ENCODE measurements around the gene PCBP3.
"Not testable (repeated sequence)": the region's sequence is repeated elsewhere in the genome, so short reads cannot be mapped to it uniquely, and the experiment has no call there.

The PCBP3 gene

DNA sequence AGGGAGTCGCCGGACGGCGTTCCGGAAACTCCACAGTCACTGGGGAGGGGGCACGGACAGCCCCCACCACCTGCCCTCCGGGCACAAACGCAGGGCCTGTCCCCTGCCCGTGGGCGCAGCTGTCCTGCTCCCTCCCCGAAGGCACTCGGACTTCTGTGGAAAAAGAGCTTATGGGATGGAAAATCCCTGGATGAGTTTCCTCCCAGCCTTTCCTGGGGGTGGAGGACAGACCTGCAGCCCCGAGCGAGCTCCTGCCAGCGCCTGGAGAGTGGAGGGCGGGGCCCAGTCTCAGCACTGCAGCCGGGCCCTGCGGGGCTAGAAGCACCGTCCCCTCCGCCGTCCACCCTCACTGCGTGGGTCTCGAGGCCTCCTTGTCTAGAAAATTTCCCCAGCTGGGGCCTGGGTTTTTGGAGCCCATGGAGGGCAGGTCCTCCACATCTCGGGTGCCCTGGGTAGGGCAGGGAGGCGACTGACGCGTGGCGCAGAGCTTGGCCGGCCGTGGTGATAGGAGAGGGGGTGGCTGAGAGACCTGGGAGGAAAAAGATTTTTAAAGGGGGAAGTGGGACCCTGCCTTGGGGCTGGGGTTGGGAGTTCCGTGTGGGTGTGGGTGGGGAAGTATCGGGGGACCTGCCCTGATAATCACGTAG lies 331.6 kb downstream of the PCBP3 start:
- no peak for DNase-seq

DNA sequence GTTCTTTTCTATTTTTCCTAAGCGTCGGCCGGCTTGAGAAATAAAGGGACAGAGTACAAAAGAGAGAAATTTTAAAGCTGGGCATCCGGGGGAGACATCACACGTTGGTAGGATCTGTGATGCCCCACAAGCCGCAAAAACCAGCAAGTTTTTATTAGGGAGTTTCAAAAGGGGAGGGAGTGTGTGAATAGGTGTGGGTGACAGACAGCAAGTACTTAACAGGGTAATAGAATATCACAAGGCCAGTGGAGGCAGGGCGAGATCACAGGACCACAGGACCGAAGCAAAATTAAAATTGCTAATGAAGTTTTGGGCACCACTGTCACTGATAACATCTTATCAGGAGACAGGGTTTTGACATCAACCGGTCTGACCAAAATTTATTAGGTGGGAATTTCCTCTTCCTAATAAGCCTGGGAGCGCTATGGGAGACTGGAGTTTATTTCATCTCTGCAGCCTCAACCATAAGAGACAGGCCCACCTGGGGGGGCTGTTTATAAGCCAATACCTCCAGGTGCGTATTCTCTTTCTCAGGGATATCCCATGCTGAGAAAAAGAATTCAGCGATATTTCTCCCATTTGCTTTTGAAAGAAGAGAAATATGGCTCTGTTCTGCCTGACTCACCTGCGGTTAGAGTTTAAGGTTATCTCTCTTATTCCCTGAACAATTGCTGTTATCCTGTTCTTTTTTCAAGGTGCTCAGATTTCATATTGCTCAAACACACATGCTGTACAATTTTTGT lies 332.3 kb downstream of the PCBP3 start:
- not testable (repeated sequence) for DNase-seq

DNA sequence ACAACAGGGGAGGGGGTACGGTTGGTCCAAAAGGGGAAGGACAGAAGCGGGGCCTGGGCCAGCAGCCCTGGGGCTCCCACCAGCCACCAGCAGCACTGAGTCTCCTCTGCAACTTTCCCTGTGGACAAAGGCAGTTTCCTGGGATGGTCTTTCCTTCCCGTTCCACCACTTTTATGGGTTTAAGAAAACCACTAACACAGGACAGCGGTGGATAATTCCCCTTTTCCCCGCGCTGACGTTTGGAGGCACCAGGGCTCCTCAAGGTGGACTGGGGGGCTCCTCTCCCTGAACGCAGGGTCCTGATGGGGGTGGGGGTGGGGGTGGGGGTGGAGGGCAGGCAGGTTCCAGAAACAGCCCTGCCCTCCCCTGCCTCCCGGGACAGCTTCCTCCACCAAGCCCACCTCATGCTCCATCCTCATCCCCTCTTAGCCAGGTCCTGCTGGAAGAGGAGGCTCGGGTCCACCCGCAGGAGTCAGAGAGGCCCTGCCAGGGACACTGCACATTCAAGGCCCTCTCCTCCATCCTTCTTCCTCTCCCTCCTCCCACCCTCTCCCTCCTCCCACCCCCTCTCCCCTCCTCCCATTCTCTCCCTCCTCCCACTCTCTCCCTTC lies 333.3 kb downstream of the PCBP3 start:
- DNase-seq: no peak

DNA sequence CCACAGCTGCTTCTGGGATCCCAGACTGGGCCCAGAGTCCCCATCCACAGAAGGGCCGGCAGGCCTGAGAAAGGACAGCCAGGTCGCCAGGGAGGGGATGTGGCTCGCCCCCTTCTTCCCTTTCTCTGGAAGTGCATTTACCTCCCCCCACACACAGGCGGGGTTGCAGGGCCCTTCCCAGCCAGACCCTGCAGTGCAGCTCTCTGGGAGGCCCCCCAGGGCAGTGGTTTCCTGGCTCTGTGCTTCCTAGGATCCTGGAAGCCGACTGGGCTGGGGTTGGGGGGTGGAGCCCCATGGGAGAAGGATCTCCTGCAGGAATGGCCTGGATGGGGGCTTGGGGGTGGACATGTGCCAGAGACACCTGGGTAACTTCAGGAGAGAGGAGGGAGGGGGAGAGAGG lies 333.9 kb downstream of the PCBP3 start:
- DNase-seq: no peak

DNA sequence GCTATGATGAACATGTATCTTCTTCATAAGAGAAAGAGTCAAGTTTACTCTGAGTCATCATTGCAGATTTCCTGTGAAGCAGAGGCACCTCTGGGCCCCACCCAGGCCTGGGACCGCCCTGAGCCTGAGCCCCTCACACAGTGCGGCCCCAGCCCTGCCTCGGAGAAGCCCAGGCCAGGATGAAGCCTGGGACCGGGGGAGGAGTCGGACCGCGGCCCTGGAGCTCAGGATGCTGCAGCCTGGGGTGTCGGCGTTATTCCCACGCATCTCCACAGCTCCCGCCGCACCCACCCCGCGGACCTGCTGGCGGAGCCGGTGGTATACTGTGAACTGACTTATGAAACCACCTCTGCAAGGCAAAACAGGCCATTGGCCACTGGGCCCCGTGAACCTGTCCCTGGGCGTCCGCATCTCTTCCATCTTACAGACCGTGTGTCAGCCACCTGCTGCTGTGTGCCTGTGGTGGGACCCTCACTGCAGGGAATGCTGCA lies 335.7 kb downstream of the PCBP3 start:
- DNase-seq: no peak

DNA sequence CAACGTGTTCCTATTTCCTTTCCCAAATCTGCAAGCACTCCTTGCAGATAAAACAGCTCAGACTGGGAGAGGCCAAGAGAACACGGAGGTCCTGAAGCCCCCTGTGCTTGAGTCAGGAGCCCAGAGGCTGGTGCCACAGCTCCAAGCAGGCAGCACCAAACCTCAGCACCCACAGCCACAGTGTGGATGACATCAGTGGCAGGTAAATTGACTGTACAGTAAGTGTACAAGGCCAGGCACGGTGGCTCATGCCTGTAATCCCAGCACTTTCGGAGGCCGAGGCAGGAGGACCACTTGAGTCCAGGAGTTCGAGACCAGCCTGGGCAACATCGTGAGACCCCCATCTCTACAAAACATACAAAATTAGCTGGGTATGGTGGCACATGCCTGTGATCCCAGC lies 336.1 kb downstream of the PCBP3 start:
- DNase-seq: no peak

DNA sequence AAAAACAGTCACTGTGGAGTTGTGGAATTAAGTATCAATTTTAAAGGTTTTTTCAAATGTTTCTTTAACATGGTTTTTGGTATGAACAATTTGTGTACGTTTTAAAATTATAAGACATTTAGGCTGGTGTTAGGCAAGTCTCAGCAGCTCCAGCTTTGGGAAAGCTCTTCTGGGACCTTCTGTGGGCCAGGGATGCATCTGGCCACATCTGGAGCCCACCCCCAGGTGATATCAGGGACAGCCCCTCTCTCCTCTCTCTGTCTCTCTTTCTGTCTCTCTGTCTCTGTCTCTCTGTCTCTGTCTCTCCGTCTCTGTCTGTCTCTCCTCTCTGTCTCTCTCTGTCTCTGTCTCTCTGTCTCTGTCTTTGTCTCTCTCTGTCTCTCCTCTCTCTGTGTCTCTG lies 336.7 kb downstream of the PCBP3 start:
- DNase-seq: no peak

DNA sequence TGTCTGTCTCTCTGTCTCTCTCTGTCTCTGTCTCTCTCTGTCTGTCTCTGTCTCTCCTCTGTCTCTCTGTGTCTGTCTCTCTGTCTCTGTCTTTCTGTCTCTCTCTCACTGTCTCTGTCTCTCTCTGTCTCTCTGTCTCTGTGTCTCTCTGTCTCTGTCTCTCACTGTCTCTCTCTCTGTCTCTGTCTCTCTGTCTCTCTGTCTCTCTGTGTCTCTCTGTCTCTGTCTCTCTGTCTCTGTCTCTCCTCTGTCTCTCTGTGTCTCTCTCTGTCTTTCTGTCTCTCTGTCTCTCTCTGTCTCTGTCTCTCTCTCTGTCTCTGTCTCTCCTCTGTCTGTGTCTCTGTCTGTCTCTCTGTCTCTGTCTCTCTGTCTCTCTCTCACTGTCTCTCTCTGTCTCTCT lies 337.2 kb downstream of the PCBP3 start:
- no peak for DNase-seq

DNA sequence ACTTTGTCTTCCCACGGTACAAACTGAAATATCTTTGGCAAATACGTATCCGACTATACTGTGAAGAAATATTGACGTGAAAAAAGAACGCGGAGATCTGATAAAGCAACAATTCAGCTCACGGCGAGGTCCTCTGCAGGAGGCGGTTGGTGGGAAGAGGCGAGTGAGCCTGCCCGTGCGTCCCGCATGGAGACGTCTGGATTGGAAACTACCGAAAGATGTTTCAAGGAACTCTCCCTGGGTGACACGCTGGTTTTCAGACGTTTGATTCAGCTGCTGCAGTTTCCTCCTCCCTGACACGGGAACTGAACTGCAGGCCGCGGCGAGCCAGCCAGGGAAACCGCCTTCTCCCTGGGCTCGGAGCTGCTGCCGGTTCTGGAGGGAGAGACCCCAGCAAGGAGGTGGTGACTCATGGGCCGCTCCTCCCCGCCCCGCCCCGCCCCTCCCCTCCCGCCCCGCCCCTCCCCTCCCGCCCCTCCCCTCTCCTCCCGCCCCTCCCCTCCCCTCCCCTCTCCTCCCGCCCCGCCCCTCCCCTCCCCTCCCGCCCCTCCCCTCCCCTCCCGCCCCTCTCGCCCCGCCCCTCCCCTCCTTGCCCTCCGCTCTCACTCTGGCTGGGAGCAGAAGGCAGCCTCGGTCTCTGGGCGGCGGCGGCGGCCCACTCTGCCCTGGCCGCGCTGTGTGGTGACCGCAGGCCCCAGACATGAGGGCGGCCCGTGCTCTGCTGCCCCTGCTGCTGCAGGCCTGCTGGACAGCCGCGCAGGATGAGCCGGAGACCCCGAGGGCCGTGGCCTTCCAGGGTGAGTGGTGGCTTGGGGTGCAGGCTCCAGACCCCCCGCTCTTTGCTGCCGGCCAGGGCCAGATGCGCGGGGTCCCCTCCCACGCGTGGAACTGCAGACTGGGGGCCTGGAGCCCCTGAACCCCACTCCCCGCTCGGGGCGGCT lies 337.9 kb downstream of the PCBP3 start, which contains the start of gene COL6A1:
Gene COL6A1, plus strand, starts transcription at position 620 of the 941 bp plus-strand sequence. Its CDS starts 81 bp downstream, at position 701.
- peak; percentile 55 to 64 for DNase-seq

DNA sequence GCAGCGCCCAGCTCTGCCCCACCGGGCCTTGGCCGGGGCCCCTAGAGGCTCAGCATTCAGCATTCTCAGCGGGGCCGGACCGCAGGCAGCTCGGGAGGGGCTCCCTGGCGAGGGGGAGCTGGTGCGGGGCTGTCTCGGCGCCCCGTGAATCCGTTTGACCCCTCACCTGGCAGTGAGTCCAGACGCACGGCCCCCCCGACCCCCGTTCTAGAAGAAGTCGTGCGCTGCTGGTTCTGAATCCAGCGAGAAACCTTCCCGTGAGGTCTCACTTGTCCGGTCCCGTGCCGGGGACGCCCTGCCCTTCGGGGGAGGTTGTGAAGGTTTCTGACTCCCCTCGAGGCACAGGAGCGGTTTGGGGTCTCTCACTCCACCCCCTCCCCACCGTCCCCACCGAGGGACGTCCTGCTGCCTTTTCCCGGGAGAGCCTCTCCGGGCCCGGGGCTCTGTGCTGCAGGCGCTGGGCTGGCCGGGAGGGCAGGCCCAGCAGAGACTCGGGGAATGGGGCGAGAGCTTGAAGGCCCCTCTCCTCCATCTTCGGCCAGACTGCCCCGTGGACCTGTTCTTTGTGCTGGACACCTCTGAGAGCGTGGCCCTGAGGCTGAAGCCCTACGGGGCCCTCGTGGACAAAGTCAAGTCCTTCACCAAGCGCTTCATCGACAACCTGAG lies 338.7 kb downstream of the PCBP3 start:
- no peak for DNase-seq

DNA sequence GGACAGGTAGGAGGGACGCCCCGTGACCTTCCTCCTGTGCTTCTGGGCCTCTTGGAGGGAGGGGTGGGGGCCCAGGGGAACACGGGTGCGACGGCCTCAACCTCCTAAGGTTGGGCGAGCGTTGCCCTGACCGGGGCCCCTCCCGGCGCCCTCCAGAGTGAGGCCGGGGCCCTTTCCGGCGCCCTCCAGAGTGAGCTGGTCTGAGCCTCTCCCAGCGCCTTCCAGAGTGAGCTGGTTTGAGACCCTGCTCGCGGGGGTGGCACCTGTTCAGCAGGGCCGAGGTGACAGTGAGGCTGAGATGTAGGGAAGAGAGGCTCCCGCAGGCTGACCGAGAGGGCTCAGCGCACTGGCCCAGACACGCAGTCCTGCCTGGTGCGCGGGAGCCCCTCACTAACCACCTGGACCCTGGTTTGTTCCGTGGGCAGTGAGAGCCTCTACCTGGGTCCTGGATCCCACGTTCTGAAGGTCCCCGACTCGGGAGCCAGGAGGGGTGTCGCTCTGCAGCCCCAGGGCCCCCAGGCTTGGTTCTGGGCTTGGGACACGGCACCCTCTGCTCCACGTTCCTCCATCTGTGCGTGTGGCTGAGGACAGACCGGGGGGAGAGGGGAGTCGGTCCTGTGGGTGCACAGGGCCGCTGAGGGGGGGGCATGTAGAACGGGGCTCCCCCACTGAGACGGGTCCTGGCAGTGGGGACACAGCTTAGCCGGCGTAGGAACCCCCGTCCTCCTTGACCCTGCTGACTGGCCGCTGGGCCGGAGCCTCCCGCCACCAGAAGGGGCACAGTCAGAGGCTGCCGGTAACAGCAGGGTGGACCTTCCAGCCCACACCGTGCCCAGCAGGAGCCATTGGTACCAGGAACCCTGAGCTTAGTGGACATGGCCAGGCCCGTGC lies 339.5 kb downstream of the PCBP3 start:
- DNase-seq: no peak

DNA sequence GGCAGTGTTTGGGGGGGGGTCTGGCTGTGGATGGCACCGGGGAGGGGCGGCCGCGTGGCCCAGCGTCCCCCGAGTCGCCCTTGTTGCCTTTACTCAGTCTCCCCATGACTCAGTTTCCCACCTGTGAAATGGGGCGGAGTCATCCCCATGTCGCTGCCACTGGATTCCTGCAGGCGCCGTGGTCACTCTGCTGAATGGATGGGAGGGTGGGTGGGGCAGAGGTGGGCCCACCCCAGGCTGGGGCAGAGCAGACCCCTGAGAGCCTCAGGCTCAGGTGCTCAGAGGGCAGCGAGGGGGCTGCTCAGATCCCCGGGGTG lies 340.1 kb downstream of the PCBP3 start:
- no peak for DNase-seq

DNA sequence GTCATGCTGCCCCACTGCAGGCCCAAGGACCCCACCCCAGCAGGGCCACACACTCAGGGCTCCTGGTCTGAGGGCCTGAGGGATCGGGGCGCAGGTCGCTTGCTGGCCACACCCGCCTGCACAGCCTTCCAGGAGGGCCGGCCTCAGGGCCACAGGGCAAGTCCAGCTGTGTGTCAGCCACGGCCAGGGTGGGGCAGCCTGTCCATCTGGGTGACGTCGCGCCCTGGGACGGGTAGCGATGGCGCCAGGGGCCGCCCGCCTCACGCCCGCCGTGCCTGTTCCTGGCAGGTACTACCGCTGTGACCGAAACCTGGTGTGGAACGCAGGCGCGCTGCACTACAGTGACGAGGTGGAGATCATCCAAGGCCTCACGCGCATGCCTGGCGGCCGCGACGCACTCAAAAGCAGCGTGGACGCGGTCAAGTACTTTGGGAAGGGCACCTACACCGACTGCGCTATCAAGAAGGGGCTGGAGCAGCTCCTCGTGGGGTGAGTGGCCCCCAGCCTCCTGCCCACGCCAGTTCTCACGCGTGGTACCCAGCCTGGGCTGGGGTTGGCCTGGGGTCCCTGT lies 340.5 kb downstream of the PCBP3 start:
- no peak for DNase-seq

DNA sequence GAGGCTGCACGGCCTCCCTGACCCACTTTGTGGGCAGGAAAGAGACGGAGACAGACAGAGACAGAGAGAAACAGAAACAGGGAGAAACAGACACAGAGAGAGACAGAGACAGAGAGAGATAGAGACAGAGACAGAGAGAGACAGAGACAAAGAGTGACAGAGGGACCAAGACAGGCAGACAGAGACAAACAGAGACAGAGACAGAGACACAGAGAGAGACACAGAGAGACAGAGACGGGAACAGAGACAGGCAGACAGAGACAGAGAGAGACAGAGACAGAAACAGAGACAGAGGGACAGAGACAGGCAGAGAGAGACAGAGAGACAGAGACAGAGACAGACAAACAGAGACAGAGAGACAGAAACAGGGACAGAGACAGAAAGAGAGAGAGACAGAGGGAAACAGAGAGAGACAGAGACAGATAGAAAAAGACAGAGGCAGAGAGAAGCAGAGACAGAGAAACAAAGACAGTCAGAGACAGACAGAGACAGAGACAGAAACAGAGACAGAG lies 341.1 kb downstream of the PCBP3 start:
- DNase-seq: no peak

DNA sequence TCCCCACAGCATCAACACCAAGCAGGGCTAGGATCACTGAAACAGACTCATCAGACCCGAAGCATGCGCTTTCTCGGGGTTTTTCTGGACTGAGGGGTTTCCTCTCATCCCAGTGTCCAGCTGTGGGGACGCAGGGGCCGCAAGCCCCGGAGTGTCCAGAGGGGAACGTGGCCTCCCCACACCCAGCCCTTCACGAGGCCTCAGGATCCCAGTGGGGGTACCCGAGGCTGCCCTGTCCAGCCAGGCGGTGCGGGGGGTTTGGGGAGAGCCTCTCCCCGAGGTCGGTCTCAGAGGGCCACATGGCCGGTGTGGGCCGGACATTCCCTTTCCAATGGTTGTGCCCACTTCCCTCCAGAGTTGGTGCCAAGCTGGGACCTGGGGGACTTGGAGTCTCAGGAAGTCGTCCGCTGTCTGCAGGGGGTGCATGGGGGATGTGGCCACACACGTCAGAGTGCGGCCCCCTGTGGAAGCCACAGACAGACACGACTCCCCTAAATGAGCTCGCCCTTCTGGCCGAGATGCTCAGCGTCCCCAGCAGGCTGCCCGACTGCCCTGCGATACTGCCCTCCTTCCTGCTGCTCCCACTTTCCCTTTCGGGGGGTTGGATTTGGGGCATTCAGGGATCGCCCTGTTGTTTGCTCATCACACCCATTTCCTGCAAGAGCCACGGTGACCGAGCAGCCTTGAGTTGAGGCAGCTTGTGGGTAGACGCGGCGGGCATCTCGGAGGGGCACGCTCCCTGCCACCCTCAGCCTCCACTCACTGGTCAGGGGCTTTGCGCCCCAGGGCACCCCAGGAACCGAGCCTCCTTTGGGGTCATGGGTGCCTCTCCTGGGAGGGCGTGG lies 342.2 kb downstream of the PCBP3 start:
- DNase-seq: no peak

DNA sequence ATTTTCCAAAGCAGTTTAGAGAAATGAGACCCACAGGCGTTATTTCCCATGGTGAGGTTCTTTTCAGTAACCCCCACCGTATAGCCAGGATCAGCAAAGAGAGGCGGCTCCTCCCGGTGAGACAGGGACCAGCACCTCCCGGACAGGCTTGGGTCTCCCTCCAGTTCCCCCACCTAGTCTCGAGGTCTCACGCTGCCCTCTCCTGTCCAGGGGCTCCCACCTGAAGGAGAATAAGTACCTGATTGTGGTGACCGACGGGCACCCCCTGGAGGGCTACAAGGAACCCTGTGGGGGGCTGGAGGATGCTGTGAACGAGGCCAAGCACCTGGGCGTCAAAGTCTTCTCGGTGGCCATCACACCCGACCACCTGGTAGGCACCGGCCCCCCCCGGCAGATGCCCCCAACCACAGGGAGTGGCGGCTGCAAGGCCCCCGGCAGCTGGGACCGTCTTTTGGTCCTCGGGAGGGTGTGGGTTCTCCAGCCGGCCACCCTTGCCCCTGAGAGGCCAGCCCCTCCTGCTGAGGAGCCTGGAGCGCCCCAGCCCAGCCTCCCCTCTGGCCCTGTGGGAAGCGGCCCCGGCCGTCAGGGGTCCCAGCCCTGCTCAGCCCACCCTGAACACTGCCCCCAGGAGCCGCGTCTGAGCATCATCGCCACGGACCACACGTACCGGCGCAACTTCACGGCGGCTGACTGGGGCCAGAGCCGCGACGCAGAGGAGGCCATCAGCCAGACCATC lies 343.0 kb downstream of the PCBP3 start:
- DNase-seq: no peak

DNA sequence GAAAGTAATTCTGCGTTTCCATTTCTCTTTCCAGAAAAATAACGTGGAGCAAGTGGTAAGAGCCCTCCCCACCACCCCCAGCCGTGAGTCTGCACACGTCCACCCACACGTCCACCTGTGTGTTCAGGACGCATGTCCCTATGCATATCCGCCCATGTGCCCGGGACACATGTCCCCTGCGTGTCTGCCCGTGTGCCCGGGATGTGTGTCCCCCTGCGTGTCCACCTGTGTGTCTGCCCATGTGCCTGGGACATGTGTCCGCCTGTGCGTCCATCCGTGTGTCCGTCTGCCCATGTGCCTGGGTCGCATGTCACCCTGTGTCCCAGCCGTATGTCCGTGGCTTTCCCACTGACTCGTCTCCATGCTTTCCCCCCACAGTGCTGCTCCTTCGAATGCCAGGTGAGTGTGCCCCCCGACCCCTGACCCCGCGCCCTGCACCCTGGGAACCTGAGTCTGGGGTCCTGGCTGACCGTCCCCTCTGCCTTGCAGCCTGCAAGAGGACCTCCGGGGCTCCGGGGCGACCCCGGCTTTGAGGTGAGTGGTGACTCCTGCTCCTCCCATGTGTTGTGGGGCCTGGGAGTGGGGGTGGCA lies 343.7 kb downstream of the PCBP3 start:
- no peak for DNase-seq
